Urothelium cell line (cell line): Measurements from ENCODE around the gene ACIN1.

Source experiments
- DNase-seq: peaks from one replicate; pipeline ENCODE4 v3.0.0; 2011; ENCODE audit warnings: low spot score, mixed read lengths
- FAIRE-seq: peaks from 2 replicates; lab custom pipeline; 2011; peaks lifted over from hg19 to GRCh38; lab: Jason Lieb, UNC

The ACIN1 gene

DNA sequence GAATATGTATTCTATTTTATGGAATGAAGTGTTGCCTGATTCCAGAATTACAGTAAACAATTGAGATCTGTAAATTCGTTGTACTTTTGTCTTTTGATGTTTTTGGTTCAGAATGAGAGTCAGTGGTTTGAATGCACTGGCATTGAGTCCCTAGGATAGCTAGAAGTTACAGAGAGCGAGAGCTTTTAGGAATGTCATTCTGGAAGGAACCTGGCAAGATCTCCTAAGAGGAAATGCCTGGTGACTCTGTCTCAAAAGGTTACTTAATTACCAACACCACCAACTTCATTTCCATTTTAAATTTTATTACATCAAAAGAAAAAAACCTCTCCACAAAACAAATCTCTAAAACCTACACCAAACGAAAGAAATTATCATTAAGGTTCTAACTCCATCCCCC is 30.1 kb upstream of the ACIN1 start:
- FAIRE-seq (no peak), DNase-seq (no peak)

DNA sequence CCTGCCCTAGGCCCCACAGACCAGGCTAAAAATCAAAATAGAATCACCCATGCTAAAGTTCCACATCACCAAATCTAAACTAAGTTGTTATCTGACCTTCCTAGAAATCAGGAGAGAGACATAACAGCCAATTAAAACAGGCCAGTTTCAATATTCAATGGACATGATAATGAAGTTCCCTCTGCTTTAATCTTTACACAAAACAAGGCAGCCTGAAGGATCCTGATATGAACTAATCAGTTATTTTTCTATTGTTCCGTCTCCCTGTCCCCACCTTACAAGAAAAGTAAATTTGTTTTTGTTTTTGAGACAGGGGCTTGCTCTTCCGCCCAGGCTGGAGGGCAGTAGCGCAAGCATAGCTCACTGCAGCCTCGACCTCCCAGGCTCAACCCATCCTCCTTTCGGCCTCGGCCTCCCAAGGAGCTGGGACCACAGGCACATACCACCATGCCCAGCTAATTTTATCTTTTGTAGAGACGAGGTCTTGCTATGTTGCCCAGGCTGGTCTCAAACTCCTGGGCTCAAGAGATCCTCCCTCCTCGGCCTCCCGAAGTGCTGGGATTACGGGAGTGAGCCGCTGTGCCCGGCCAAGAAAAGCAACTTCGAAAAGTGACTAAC is 29.5 kb upstream of the ACIN1 start:
- no peak for FAIRE-seq
- no peak for DNase-seq

DNA sequence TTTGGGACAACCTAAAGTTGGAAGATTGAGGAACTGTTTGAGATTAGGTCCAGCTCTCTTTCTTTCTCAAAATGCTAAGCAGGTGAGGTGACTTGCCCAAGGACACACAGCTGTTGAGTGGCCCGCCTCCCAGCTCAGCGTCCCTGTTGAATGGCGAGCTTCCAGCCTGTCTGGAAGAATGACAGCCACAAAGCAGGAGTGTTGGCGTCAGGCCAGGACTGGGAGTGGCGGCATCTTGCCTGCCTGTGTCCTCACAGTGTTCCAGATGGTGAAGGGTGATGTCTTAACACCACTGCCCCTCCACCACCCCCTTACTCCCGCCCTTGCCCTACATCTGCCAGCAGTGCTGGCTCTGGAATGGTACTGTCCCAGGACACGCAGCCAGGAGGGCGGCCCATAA is 28.5 kb upstream of the ACIN1 start:
- no peak for FAIRE-seq
- no peak for DNase-seq

DNA sequence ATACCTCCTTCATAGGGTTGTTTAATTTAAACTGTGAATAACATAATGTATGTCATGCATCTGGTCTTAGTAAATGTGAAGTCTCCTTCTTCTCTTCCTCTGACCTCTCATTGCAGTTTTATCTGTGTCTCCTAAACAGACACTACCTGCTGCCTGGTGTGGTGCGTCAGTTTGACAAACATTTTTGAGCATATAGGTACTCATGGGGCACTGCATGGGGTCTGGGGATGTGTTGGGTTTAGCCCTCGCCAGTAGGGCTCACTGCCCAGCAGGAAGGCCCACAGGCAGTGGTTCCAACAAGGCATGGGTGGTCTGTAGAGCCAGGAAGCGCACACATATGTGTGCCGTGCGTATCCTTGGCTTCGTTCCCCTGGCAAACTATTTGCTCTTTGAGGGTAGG is 27.1 kb upstream of the ACIN1 start:
- no peak for FAIRE-seq
- DNase-seq: no peak

- no peak for DNase-seq
- FAIRE-seq: no peak
Observed at GRCh38 chr14:23121361-23121771, 26.4 kb upstream of the ACIN1 start.

DNA sequence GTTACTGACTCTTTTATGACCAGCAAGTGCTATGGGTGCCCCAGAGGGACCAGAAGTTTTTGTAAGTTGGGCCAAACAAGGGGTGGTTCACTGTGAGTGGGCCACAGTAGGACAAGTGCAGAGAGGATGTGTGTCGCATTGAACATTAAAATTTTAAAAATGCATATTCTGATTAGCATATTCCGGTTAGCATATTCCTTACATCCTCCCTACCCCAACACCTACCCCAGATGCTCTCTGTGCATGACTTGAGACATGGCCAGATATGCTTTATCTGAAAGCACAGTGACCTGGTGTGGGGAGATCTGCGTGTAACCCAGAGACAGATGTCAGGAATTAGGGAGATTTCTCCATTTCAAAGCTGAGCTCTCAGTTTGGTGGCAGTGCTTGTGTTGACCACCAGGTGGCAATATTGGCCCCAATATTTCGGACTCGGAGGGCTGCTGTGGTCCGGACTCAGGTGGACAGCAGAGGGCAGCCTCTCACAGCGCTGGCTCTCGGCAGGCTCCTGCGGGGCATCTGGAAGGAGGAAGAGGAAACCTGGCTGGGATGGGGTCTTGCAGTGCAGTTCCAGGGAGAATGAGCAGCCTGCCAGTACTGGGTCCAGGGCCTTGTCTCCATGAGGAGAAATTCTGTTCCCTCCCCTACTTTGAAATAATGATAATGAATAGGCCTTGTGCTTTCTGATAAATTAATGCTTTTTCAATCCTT is 25.8 kb upstream of the ACIN1 start:
- DNase-seq (peak; percentile 93), FAIRE-seq (no peak)

DNA sequence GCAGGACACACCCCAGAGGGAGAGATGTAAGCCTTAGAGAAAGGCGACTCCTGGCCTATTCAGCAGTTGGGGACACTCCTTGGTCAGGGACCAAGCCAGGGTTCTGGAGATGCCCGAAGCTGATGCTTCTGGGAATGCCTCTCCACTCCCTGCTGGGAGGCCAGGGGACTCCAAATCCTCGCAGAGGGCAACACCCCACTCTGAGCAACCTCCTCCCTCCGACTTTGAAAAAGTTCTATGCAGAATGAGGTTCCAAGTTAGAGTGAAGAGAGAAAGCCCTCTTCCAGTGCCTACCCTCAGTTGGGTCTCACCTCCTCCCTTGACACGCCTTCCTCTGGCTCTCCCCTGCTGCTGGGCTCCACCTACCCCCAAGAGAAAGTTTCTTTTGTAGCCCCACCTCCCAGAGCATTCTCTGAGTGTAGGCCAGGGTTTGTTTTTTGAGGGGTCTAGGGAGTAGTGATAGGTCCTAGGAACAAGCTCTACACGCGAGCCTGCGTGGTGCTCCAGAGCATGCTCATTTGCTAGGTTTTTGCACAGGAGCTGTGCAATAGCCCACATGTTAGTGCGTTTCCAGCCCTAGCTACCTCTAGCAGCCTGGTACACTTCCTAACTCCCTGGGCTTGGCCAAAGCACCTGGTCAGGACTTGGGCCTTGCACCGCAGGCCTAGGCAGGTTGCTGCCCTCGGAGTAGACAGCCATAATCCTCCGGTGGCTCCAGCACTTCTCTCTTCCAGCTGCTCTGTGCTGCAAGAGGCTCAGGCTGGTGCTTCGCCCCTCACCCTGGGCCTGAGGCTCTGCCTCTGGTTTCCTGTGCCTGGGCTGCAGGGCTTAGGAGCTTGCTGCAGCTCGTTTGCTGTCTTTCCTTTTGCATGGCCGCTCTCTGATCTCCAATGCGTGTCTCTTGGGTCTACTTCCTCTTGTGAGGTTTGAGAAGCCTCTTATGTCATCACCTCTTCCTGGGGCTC is 24.7 kb upstream of the ACIN1 start:
- DNase-seq (no peak), FAIRE-seq (no peak)

DNA sequence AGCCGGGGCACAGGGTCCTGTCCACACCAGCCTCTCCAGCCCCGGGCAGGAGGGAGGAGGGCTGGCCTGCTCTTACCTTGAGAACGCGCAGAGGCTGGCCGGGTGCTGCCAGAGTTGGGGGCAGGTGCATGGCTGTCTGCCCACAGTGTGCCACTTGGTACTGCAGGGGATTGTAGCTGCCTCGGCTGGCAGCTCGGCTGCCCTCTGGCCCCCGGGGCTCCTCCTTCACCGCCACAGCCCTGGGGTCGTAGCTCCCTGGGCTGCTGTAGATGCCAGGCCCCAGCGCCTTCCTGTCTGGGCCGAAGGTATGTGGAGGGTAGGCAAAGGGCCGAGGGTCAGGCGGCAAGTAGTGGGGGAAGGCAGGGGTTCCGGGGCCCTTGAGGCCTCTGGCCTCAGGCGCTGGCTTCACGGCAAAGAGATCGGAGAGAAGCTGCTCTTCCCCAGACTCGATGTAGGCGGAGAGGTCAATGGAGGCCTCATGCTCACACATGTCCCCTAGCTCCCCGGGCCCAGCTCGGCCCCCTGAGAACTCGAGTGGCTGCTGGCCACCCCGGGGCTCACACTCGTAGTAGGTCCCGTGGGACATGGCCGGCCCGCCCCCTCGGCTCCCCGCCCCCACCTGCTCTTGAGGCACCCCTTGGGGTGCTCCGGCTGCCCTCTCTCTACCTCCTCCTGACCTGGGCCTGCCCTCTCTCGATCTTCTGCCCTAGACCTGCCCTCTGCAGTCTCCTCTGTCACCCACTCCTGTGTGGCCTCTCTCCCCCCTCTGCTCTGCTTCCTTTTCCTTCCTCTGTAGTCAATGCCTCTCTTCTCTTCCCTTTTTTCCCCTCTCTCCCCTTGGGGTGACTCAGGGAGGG is 23.8 kb upstream of the ACIN1 start, which contains the start of gene CEBPE:
CEBPE (minus strand) TSS at position 750 of the 857 bp plus-strand sequence; CDS start at position 586, 164 bp downstream.
- DNase-seq (no peak), FAIRE-seq (no peak)

GRCh38 chr14:23117371-23118020 is 22.6 kb upstream of the ACIN1 start:
- FAIRE-seq: no peak
- no peak for DNase-seq

- FAIRE-seq (no peak), DNase-seq (no peak)
Observed at GRCh38 chr14:23115918-23116317, 21.0 kb upstream of the ACIN1 start.

DNA sequence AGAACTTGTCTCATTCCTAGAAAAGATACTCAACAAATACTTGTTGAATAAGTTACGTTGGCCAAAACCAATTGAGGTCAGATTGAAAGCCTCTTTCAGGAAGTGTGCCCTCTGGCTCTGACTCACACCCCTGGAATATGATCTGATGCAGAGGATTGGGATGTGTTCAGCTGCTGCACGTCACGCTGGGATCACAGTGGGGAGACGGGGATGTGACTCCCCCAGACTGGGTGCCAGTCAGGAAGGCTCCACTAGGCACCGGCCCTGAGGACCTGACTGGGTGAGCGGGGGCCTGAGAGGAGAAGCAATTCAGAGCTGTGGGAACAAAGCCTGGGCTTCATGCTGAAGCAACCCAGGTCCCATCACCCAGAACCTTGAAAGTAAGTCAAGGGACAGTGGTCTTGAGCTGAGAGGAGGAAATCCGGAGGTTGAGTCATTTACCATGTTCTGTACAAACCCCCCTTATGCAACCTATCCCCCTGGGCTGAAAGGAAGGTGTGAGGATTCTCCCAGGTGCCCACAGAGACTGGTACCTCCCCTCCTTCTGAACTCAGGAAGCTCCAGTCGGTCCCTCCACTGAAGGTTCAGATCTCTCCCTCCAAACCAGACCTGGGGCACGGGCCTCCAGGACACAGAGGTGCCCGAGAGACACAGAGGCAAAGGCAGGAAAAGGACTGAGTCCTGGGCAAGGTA is 20.2 kb upstream of the ACIN1 start:
- DNase-seq (peak; percentile 89), FAIRE-seq (no peak)

- FAIRE-seq (no peak), DNase-seq (peak; percentile 30)
Observed at GRCh38 chr14:23114669-23115038, 19.7 kb upstream of the ACIN1 start.

DNA sequence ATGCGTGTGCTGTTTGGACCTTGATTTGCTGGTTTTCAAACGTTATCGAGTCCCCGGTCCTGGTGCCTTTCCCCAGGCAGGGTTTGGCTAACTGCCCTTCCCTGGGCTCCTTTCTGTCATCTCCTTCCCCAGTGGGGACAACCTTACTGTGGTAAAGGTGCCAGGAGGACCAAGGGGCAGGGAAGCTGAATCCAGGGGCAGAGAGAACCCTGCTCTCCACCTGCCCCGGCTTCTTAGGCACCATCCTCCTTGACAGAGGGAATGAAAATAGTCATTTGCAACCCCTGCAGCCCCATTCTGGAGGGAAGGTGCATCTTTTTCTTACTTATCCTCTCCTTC is 19.2 kb upstream of the ACIN1 start:
- DNase-seq (no peak), FAIRE-seq (no peak)

DNA sequence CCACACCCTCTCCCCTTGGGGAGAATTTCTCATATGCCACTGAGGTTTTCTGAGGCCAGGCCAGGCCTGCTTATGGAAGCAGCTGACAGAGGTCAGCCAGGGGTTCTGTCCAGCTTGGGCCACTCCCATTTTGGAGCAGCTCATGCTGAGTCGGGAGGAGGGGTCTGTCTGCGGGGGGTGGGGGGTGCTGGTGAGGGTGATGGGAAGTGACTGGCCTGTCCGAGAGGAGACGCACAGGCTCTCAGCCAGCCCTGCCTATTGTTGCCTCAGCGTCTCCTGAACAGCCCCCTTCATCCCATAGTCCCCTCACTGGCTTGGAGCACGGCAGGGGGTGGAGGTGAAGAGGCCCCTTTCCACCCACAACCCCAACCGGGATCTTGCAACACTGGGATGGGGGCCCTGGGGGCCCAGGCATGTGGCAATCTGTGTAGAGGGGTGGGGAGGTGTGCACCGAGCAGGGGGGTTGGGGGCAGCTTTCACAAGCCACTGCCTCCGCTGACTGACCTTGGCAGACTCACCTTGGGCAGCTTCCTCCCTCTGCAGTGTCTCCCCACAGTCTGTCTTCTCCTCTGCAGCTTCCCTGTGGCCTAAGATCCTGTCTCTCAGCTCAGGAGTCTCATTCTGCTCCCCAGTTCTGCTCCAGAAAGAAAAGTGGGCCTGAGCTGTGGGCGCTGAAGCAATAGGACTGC is 18.6 kb upstream of the ACIN1 start:
- FAIRE-seq (no peak), DNase-seq (no peak)

- FAIRE-seq (no peak), DNase-seq (no peak)
Observed at GRCh38 chr14:23112359-23113178, 17.6 kb upstream of the ACIN1 start.

- no peak for DNase-seq
- no peak for FAIRE-seq
Observed at GRCh38 chr14:23110579-23111365, 15.8 kb upstream of the ACIN1 start.

DNA sequence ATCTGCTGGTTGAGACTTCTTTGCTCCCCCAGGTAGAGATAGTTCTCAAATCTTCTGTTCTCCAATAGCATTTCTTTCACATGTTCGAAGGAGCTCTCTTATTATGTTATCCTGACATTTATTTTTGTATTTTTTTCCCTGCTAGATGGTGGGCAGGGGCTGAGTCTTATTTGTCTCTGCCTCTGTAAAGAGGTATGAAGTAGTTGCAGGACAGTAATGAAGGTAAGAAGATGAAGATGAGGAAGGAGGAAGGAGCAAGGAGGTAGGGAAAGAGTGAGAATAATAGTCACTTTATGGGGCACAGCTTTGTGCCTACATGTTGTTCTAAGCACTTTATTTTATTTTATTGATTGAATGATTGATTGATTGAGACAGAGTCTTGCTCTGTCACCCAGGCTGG is 14.8 kb upstream of the ACIN1 start:
- no peak for FAIRE-seq
- DNase-seq: no peak
